PFSK-1 (cell line): ENCODE data around the gene LCN15.

Experiments
- SIN3A ChIP-seq: IDR thresholded peaks from 2 replicates; pipeline ENCODE4 v1.6.1; 2012; ENCODE audit warnings: mild to moderate bottlenecking, low read length, moderate library complexity, borderline replicate concordance; ENCODE audit not compliant: insufficient read depth
- TAF1 ChIP-seq: IDR thresholded peaks from 2 replicates; pipeline ENCODE4 v1.6.1; 2012; ENCODE audit warnings: low read length, control low read depth, borderline replicate concordance; ENCODE audit not compliant: insufficient read depth

- TF ChIP-seq TAF1 (no peak), SIN3A (no peak)
These were observed 4.6 kb downstream of the LCN15 start for GRCh38 chr9:136759436-136760325.
